Erythroblast (primary cell): ENCODE results near the gene ALG9.

Experiments
- GATA1 ChIP-seq: IDR thresholded peaks from 2 replicates; pipeline ENCODE4 v1.6.1; 2011; ENCODE audit warnings: low read depth, mild to moderate bottlenecking, control low read depth, low read length, moderate library complexity
- POLR2A ChIP-seq: IDR thresholded peaks from 2 replicates; pipeline ENCODE4 v1.6.1; 2011; ENCODE audit warnings: mild to moderate bottlenecking, low read length

GRCh38 chr11:111920908-111921307, 49.5 kb upstream of the ALG9 start:
- no peak for TF ChIP-seq POLR2A
- TF ChIP-seq GATA1: no peak
